PC-9 (cell line): ENCODE results near the gene TOE1. TPM values are rescaled to one million over a fixed set of nuclear protein-coding genes. Genes with fewer than 3 reads are reported as not detected.

Experiments
- BruUV-seq: library from RNA; stranded (reverse); fragments of 400-500 nt; replicated peaks from 2 replicates; lab custom pipeline; 2021; lab: Mats Ljungman, UMichigan
- CTCF ChIA-PET: fragments of 300-600 bp; sonication (Branson Sonifier 250); formaldehyde crosslinking; loops from one replicate; lab custom pipeline; 2022; ENCODE audit warnings: antibody characterized with exemption; lab: Charles Lee
- POLR2A ChIA-PET: fragments of 300-600 bp; sonication (Branson Sonifier 250); formaldehyde crosslinking; loops from one replicate; lab custom pipeline; 2022; ENCODE audit warnings: antibody characterized with exemption; ENCODE audit not compliant: unreplicated experiment; lab: Charles Lee
- DNase-seq, 2 experiments: peaks; one replicate each; pipeline versions ENCODE4 v3.0.0 to v3.0.0-alpha.2; 2015 to 2022; ENCODE audit warnings: mixed read lengths in 1 of 2
- H2AFZ ChIP-seq: fragments of 200-600 bp; sonication (generic); 2 replicates; pipeline ENCODE4 v1.8.1; 2017; ENCODE audit warnings: antibody characterized with exemption
- H3F3A ChIP-seq: fragments of 200-600 bp; sonication (generic); 2 replicates; pipeline ENCODE4 v1.8.1; 2017; ENCODE audit warnings: antibody characterized with exemption, mild to moderate bottlenecking, low read depth; ENCODE audit not compliant: insufficient read depth
- H3K27ac ChIP-seq: fragments of 200-600 bp; sonication (generic); 2 replicates; pipeline ENCODE4 v1.6.1; 2016; ENCODE audit warnings: mixed run types
- H3K27me3 ChIP-seq: fragments of 200-600 bp; sonication (generic); 2 replicates; pipeline ENCODE4 v1.6.1; 2016; ENCODE audit warnings: low read depth, mixed run types; ENCODE audit not compliant: insufficient read depth
- H3K36me3 ChIP-seq: fragments of 200-600 bp; sonication (generic); 2 replicates; pipeline ENCODE4 v1.6.1; 2016; ENCODE audit warnings: low read depth, mixed run types
- H3K4me1 ChIP-seq: fragments of 200-600 bp; sonication (generic); replicated peaks from 2 replicates; pipeline ENCODE4 v1.6.1; 2016; ENCODE audit warnings: mixed run types; ENCODE audit not compliant: insufficient read depth
- H3K4me2 ChIP-seq: fragments of 200-600 bp; sonication (generic); 2 replicates; pipeline ENCODE4 v1.6.1; 2017; ENCODE audit warnings: mixed run types
- H3K4me3 ChIP-seq: fragments of 200-600 bp; sonication (generic); 2 replicates; pipeline ENCODE4 v1.6.1; 2016; ENCODE audit warnings: mixed run types
- H3K79me2 ChIP-seq: fragments of 200-600 bp; sonication (generic); 2 replicates; pipeline ENCODE4 v1.6.1; 2017; ENCODE audit warnings: low read depth, mixed run types
- H3K9me2 ChIP-seq: fragments of 200-600 bp; sonication (generic); 2 replicates; pipeline ENCODE4 v1.8.1; 2017; ENCODE audit warnings: mild to moderate bottlenecking; ENCODE audit not compliant: insufficient read depth
- H3K9me3 ChIP-seq: fragments of 200-600 bp; sonication (generic); 2 replicates; pipeline ENCODE4 v1.8.1; 2016; ENCODE audit warnings: low read depth; ENCODE audit not compliant: insufficient read depth
- H4K20me1 ChIP-seq: fragments of 200-600 bp; sonication (generic); 2 replicates; pipeline ENCODE4 v1.8.1; 2017; ENCODE audit not compliant: insufficient read depth
- CTCF ChIP-seq: fragments of 200-600 bp; sonication (generic); conservative IDR thresholded peaks from 2 replicates; pipeline ENCODE4 v1.6.1; 2017; ENCODE audit warnings: mixed run types, antibody characterized with exemption, mild to moderate bottlenecking, moderate library complexity
- EZH2 ChIP-seq: fragments of 200-600 bp; sonication (generic); IDR thresholded peaks from 2 replicates; pipeline ENCODE4 v1.8.0; 2017; ENCODE audit warnings: antibody characterized with exemption, low read depth
- intact Hi-C: fragments of 100-400 bp; cut with micrococcal nuclease; formaldehyde crosslinking; loops from one replicate; pipeline ENCODE4 v1.10.0; 2022; ENCODE audit not compliant: unreplicated experiment
- total RNA-seq: library from RNA; stranded (reverse); gene quantifications from 2 replicates; pipeline ENCODE4 v1.2.3, GENCODE V29; 2021

The TOE1 gene
- total RNA-seq, 1 experiment from 2014 or later, result 20.4 TPM

DNA sequence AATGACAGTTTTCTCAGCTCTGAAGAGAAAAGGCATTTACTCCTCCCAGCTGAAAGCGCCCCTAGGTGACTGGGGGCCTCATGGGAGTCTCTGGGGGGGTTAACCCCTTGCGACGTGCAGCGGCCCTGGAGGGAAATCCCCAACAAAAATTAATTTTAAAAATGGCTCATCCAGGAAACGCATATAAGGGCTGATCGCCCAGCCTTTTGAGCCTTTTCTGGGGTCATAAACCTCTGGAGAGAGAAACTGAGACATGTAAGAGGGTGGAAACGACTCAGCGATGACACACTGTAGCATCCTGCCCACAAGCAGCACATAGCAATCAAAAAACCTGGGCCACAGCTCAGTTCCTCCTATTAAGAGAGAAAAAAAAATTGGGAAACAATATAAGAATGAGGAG is 33.7 kb upstream of the TOE1 start:
- Histone ChIP-seq H3K4me3 (no peak overlapping the region), H3F3A (peaks cover 17% of the 10 kb centered on the region; the same call in 1 of the 2 replicates), H3K79me2 (no peaks in the 10 kb centered on the region), H2AFZ (no peak overlapping the region), H3K9me2 (no peaks in the 10 kb centered on the region), H3K4me1 (peaks cover 10% of the 10 kb centered on the region), H3K27ac (no peak overlapping the region), H3K4me2 (no peak overlapping the region), H4K20me1 (no peaks in the 10 kb centered on the region), H3K27me3 (no peaks in the 10 kb centered on the region), H3K36me3 (no peaks in the 10 kb centered on the region), H3K9me3 (no peaks in the 10 kb centered on the region)
- ChIA-PET POLR2A (no interaction called here), CTCF (interaction anchor here (0.6 to 0.7 kb wide), 2 partner anchors 180 to 186 kb away, joined by 3 to 13 read pairs; no protein-coding TSS in a partner anchor)
- TF ChIP-seq EZH2, result no peak
- no peak for TF ChIP-seq CTCF
- intact Hi-C loops, result no loop called here
- DNase-seq, result no peak
- BruUV-seq, result no TSS peak

DNA sequence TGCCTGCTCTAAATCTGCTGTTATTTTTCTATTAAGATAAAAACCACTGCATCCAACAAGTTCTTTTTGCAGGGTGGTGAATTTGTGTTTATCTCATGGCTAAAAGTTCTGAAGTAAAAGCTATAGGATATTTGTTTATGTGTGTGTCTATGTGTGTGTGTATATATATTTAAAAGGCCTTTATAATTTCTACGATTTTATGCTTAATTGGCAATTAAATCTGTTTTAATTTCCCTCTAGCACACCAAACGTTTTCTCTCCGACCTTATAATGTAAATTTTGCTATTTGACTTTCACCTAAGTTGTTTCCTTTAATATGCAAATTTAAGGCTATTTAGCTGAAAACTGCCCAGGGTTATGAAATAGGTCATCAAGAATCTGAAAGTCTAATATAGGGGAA is 33.1 kb upstream of the TOE1 start:
- Histone ChIP-seq H2AFZ (no peak overlapping the region), H3K79me2 (no peaks in the 10 kb centered on the region), H3K4me2 (no peak overlapping the region), H3K9me3 (no peaks in the 10 kb centered on the region), H3K4me3 (no peak overlapping the region), H3F3A (peaks cover 12% of the 10 kb centered on the region; the same call in 1 of the 2 replicates), H3K9me2 (no peaks in the 10 kb centered on the region), H3K27ac (no peak overlapping the region), H3K36me3 (no peaks in the 10 kb centered on the region), H3K4me1 (peaks cover 10% of the 10 kb centered on the region), H3K27me3 (no peaks in the 10 kb centered on the region), H4K20me1 (no peaks in the 10 kb centered on the region)
- intact Hi-C loops, result no loop called here
- TF ChIP-seq EZH2 (no peak), CTCF (no peak)
- no TSS peak for BruUV-seq
- no peak for DNase-seq
- CTCF ChIA-PET, result interaction anchor here (0.6 kb wide), 1 partner anchor 179 kb away, joined by 13 read pairs; no protein-coding TSS in a partner anchor
- POLR2A ChIA-PET, result no interaction called here

GRCh38 chr1:45314266-45314665 is 25.7 kb upstream of the TOE1 start:
- ChIA-PET CTCF (no interaction called here), POLR2A (no interaction called here)
- DNase-seq, result no peak

More at GRCh38 chr1:45314266-45314665, 25.7 kb upstream of the TOE1 start:
- TF ChIP-seq CTCF (no peak), EZH2 (no peak)
- no peak overlapping the region for H3K4me2 ChIP-seq
- H3K36me3 ChIP-seq, result no peaks in the 10 kb centered on the region
- intact Hi-C loops, result no loop called here
- H4K20me1 ChIP-seq, result no peaks in the 10 kb centered on the region
- no peak overlapping the region for H3K4me3 ChIP-seq
- no peak overlapping the region for H3K27ac ChIP-seq
- H3K4me1 ChIP-seq, result no peaks in the 10 kb centered on the region
- H3K9me3 ChIP-seq, result no peaks in the 10 kb centered on the region
- no TSS peak for BruUV-seq
- no peaks in the 10 kb centered on the region for H3K27me3 ChIP-seq
- H3K79me2 ChIP-seq, result no peaks in the 10 kb centered on the region
- no peak overlapping the region for H2AFZ ChIP-seq
- H3K9me2 ChIP-seq, result no peaks in the 10 kb centered on the region
- H3F3A ChIP-seq, result no peaks in the 10 kb centered on the region; the same call in 1 of the 2 replicates
